MM.1S (cell line): ENCODE data around the gene P2RY12.

Experiments
- EZH2phosphoT487 ChIP-seq: fragments of 300-600 bp; sonication (generic); IDR thresholded peaks from 2 replicates; pipeline ENCODE4 v1.6.1; 2018; ENCODE audit warnings: antibody characterized with exemption, low read length
- TF ChIP-seq, protein P1 (sequence below): fragments of 300-600 bp; sonication (generic); IDR thresholded peaks from 2 replicates; pipeline ENCODE4 v1.5.1; 2016; ENCODE audit warnings: antibody characterized with exemption, low read length, mixed read lengths

DNA sequence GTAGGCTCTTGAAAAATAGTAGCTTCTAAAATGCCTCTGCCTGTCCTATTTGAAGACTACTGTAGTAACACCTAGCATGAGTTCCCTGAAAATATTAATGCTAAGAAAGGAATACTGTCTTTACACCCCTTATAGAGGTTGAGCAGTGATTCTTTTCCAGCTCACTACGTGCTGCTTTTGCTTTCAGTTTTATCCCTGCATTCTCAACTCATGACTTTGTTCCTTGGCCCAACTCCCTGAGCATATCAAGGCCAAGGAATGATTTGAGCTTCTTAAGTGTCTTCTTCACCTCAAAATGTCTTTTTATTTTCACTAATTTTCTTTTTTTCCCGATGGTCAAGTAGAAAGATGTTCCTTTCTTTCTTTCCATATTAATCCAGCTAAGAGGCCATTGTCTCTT, 38.7 kb downstream of the P2RY12 start:
- TF ChIP-seq, protein P1, sequence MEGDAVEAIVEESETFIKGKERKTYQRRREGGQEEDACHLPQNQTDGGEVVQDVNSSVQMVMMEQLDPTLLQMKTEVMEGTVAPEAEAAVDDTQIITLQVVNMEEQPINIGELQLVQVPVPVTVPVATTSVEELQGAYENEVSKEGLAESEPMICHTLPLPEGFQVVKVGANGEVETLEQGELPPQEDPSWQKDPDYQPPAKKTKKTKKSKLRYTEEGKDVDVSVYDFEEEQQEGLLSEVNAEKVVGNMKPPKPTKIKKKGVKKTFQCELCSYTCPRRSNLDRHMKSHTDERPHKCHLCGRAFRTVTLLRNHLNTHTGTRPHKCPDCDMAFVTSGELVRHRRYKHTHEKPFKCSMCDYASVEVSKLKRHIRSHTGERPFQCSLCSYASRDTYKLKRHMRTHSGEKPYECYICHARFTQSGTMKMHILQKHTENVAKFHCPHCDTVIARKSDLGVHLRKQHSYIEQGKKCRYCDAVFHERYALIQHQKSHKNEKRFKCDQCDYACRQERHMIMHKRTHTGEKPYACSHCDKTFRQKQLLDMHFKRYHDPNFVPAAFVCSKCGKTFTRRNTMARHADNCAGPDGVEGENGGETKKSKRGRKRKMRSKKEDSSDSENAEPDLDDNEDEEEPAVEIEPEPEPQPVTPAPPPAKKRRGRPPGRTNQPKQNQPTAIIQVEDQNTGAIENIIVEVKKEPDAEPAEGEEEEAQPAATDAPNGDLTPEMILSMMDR, result no peak
- no peak for TF ChIP-seq EZH2phosphoT487
